GM15510 (cell line): ENCODE measurements around the gene SEC61G.

Experiments
- POLR2A ChIP-seq: IDR thresholded peaks from 3 replicates; pipeline ENCODE4 v1.6.1; 2011; ENCODE audit warnings: borderline replicate concordance; ENCODE audit not compliant: insufficient read length; ENCODE audit errors: extremely low read depth

The SEC61G gene

GRCh38 chr7:54722502-54722901, 36.5 kb downstream of the SEC61G start:
- TF ChIP-seq POLR2A: no peak

- no peak for TF ChIP-seq POLR2A
Observed at GRCh38 chr7:54722026-54722425, 37.0 kb downstream of the SEC61G start.

GRCh38 chr7:54719974-54720373, 39.0 kb downstream of the SEC61G start:
- no peak for TF ChIP-seq POLR2A

GRCh38 chr7:54719425-54719824, 39.6 kb downstream of the SEC61G start:
- TF ChIP-seq POLR2A: no peak

- no peak for TF ChIP-seq POLR2A
Observed at GRCh38 chr7:54712820-54713219, 46.2 kb downstream of the SEC61G start.

GRCh38 chr7:54711900-54712595, 47.0 kb downstream of the SEC61G start:
- no peak for TF ChIP-seq POLR2A

GRCh38 chr7:54709283-54709682, 49.7 kb downstream of the SEC61G start:
- no peak for TF ChIP-seq POLR2A

- TF ChIP-seq POLR2A: no peak
Observed at GRCh38 chr7:54705436-54705835, 53.6 kb downstream of the SEC61G start.

- no peak for TF ChIP-seq POLR2A
Observed at GRCh38 chr7:54704851-54705250, 54.2 kb downstream of the SEC61G start.
